ENCODE data around the gene GLS. TPM values are rescaled to one million over a fixed set of nuclear protein-coding genes. Genes with fewer than 3 reads are reported as not detected.

Gene GLS
- 87.7 and 267 TPM in 2 replicates for total RNA-seq (2011; cell fraction: chromatin; rRNA removed; ENCODE audit: low replicate concordance)
- 28.9 and 43.6 TPM in 2 replicates for total RNA-seq (2011; cell fraction: nucleolus; rRNA removed)
- total RNA-seq (2011; cell fraction: nucleoplasm; rRNA removed): 97.4 and 145 TPM in 2 replicates
- 60.8 and 63.2 TPM in 2 replicates for total RNA-seq (2014; rRNA removed)
- 77.5 and 84.1 TPM in 2 replicates for total RNA-seq (2014; rRNA removed; fragmentation: Illumina TruSeq; extraction: Trizol)
- 45.6 and 48.2 TPM in 2 replicates for total RNA-seq (2015; rRNA removed; fragmentation: Illumina TruSeq; extraction: Trizol)
- 60.2 and 71.3 TPM in 2 replicates for total RNA-seq (2021)
- polyA plus RNA-seq (2011; rRNA removed): 44.4 and 61.7 TPM in 2 replicates
- 6.6 and 10.9 TPM in 2 replicates for polyA plus RNA-seq (2011; cell fraction: cytosol; rRNA removed)
- 45.9 and 60.0 TPM in 2 replicates for polyA plus RNA-seq (2011; cell fraction: nucleus; rRNA removed)
- polyA plus RNA-seq (2012): 19.3 and 36.3 TPM in 2 replicates
- polyA plus RNA-seq (2014; fragmentation: Illumina TruSeq; extraction: Trizol): 31.9 and 36.7 TPM in 2 replicates
- polyA plus RNA-seq (2014; fragmentation: Nextera tagmentation; extraction: Ambion mirVana): 10 to 100 TPM; 13.7 to 17.0 TPM
- polyA plus RNA-seq (2014; rRNA removed): 29.8 and 35.9 TPM in 2 replicates
- polyA minus RNA-seq (2011; rRNA and poly(A)+ RNA removed): 144 and 159 TPM in 2 replicates
- polyA minus RNA-seq (2011; cell fraction: cytosol; rRNA and poly(A)+ RNA removed): 27.4 and 44.4 TPM in 2 replicates
- polyA minus RNA-seq (2011; cell fraction: nucleus; rRNA and poly(A)+ RNA removed): 73.0 and 110 TPM in 2 replicates
- Bru-seq, nascent RNA: percentile 91 among the genes with signal in this experiment
- BruChase-seq, experiment 1, labeled RNA remaining after a 2-hour chase: percentile 94 among the genes with signal in this experiment
- percentile 93 among the genes with signal in this experiment for BruChase-seq, experiment 2, labeled RNA remaining after a 6-hour chase
- long read RNA-seq, experiment 1, full-length matches to known transcripts: 159 of 197 reads
- long read RNA-seq, experiment 1, partial matches to known transcripts: 18 of 197 reads
- long read RNA-seq, experiment 1, other reads (novel, unspliced or antisense): 20 of 197 reads
- long read RNA-seq, experiment 2, partial matches to known transcripts: 0 of 13 reads
- long read RNA-seq, experiment 2, other reads (novel, unspliced or antisense): 13 of 13 reads
- long read RNA-seq, experiment 3, partial matches to known transcripts: 1 of 1 reads
- long read RNA-seq, experiment 3, other reads (novel, unspliced or antisense): 0 of 1 reads

DNA sequence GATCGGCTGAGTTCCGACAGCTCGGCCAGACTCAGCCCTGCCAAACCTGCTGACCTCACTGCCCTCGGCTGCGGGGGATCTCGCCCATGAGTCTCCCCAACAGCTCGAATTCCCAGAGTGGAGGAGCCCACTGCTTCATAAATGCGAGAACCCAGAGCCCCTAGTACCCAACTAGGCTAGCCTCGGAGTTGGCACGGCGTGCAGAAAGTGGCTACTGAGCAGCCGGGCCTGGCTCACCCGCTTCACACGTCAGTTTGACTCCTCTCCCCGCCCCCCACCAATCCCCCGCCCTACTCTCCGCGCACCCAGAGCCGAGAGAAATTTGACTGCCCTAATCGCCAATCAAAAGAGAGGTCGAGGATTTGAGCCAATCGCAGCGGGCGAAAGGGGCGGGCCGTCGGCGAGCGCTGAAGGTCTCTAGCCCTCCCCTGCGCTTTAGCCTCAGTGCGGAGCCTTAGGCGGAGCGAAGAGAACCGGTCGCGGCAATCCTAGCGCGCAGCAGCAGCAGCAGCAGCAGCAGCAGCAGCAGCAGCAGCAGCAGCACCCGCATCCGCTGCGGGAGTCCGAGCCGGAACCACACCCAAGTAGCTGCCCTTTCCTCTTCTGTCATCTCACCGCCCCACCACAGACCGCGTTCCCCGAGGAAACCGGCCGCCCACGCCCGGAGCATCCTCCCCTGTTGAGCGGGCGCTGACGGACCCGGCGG is at the start of gene GLS:
GLS (plus strand) TSS at position 444 of the 706 bp plus-strand sequence. CDS start 264 bp downstream, outside the sequence.
- DNase-seq (ENCODE audit: extremely low read depth in 1 of 4, low spot score in 3 of 4) (peak; percentile 74 to 96 (median 86)), ATAC-seq (peak; percentile 86), FAIRE-seq (peak; percentile 92)
- 0% methylated on average over 15 of the region's 56 CpGs for WGBS (ENCODE audit: insufficient coverage, low coverage, missing lambda C conversion rate)
- peaks cover 17% of the 10 kb centered on the region; the same call in 2 of the 3 replicates for H3K36me3 ChIP-seq (ENCODE audit: control insufficient read depth, insufficient read depth, low read length)
- peak within 1 kb of the TSS; percentile 96 for H3K4me2 ChIP-seq (ENCODE audit: insufficient read depth, low read length)
- H2AFZ ChIP-seq (ENCODE audit: low read depth, low read length): peak within 1 kb of the TSS; percentile 88
- H3K79me2 ChIP-seq (ENCODE audit: control insufficient read depth, insufficient read depth, low read length): peaks cover 48% of the 10 kb centered on the region
- H4K20me1 ChIP-seq (replicated peaks; ENCODE audit: control insufficient read depth, insufficient read depth, low read length): no peaks in the 10 kb centered on the region
- H3K27ac ChIP-seq (ENCODE audit: extremely low read depth, low read depth, low read length): peak within 1 kb of the TSS; percentile 90
- CTCF ChIA-PET (ENCODE audit: low intra/inter-chr PET ratio): interaction anchor here (0.6 kb wide), 1 partner anchor 12 kb away, joined by 3 read pairs; no protein-coding TSS in a partner anchor
- H3K9ac ChIP-seq (ENCODE audit: insufficient read depth in 1 of 2, low read depth in 2 of 2, low read length in 2 of 2): peak within 1 kb of the TSS; percentile 85 to 97
- peak within 1 kb of the TSS; percentile 82 for H3K4me3 ChIP-seq
- H3K9me3 ChIP-seq (replicated peaks; ENCODE audit: control insufficient read depth, insufficient read depth, low read depth, low read length): no peaks in the 10 kb centered on the region
- peaks cover 2 to 18% of the 10 kb centered on the region in 2 experiments; a peak in 3 of 5 replicates for H3K4me1 ChIP-seq (replicated peaks in 1 of 2; ENCODE audit: control insufficient read depth in 2 of 2, insufficient read depth in 2 of 2, low read length in 2 of 2)
- POLR2A ChIA-PET: interaction anchor here (0.6 to 5.0 kb wide), 12 partner anchors 9 to 758 kb away, joined by 3 to 45 read pairs (median 3); no protein-coding TSS in a partner anchor
- in situ Hi-C loops (cut with MboI): no loop called here
- no peaks in the 10 kb centered on the region for H3K27me3 ChIP-seq (ENCODE audit: control insufficient read depth in 2 of 2, insufficient read depth in 2 of 2, low read length in 2 of 2)
- no peaks in the 10 kb centered on the region for H3K9me1 ChIP-seq (ENCODE audit: control insufficient read depth, insufficient read depth, low read length)
- TSS peak; percentile 77 for BruUV-seq (replicated peaks)
- intact Hi-C loops (cut with micrococcal nuclease): loop anchor here (5.0 kb wide), 2 partner anchors 33 to 142 kb away; no protein-coding TSS in a partner anchor
- TF ChIP-seq, protein P1, sequence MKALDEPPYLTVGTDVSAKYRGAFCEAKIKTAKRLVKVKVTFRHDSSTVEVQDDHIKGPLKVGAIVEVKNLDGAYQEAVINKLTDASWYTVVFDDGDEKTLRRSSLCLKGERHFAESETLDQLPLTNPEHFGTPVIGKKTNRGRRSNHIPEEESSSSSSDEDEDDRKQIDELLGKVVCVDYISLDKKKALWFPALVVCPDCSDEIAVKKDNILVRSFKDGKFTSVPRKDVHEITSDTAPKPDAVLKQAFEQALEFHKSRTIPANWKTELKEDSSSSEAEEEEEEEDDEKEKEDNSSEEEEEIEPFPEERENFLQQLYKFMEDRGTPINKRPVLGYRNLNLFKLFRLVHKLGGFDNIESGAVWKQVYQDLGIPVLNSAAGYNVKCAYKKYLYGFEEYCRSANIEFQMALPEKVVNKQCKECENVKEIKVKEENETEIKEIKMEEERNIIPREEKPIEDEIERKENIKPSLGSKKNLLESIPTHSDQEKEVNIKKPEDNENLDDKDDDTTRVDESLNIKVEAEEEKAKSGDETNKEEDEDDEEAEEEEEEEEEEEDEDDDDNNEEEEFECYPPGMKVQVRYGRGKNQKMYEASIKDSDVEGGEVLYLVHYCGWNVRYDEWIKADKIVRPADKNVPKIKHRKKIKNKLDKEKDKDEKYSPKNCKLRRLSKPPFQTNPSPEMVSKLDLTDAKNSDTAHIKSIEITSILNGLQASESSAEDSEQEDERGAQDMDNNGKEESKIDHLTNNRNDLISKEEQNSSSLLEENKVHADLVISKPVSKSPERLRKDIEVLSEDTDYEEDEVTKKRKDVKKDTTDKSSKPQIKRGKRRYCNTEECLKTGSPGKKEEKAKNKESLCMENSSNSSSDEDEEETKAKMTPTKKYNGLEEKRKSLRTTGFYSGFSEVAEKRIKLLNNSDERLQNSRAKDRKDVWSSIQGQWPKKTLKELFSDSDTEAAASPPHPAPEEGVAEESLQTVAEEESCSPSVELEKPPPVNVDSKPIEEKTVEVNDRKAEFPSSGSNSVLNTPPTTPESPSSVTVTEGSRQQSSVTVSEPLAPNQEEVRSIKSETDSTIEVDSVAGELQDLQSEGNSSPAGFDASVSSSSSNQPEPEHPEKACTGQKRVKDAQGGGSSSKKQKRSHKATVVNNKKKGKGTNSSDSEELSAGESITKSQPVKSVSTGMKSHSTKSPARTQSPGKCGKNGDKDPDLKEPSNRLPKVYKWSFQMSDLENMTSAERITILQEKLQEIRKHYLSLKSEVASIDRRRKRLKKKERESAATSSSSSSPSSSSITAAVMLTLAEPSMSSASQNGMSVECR (CRISPR knock-in tag; IDR thresholded peaks at IDR 0.05): peak; percentile 12; the same call in 1 of the 2 replicates
- TF ChIP-seq POLR2A (conservative IDR thresholded peaks at IDR 0.05): peak; percentile 92
- TF ChIP-seq HDAC1 (IDR thresholded peaks at IDR 0.05): peak in 1 of 2 experiments; percentile 31; a peak in 1 of 4 replicates
- peak; percentile 72 for TF ChIP-seq PRPF4 (IDR thresholded peaks at IDR 0.05; ENCODE audit: insufficient read depth, low read depth, low read length, poor library complexity, severe bottlenecking)
- TF ChIP-seq ZNF253 (CRISPR knock-in tag; conservative IDR thresholded peaks at IDR 0.05): no peak
- 0 out of 2 replicates have a peak, but pooled peaks have one; percentile 19 for TF ChIP-seq MTA3 (IDR thresholded peaks at IDR 0.05; ENCODE audit: borderline replicate concordance)
- TF ChIP-seq NEUROD1 (IDR thresholded peaks at IDR 0.05; ENCODE audit: borderline replicate concordance, low read depth, low read length, partially characterized antibody): peak; percentile 13
- TF ChIP-seq HMGN3 (IDR thresholded peaks at IDR 0.05; ENCODE audit: borderline replicate concordance, extremely low read depth, insufficient read length, low read depth, low read length): no peak
- peak; percentile 50; the same call in 1 of the 2 replicates for TF ChIP-seq POLR2AphosphoS2 (IDR thresholded peaks at IDR 0.05; ENCODE audit: low read length)

All from K562 (cell line).